A549 (cell line): Measurements from ENCODE around the gene KLHL29.
"Not testable (repeated sequence)": the region's sequence is repeated elsewhere in the genome, so short reads cannot be mapped to it uniquely, and the experiment has no call there.

Source experiments
- CHD4 ChIP-seq: fragments of 200-600 bp; sonication (generic); IDR thresholded peaks from 2 replicates; pipeline ENCODE4 v1.6.1; 2016; ENCODE audit warnings: antibody characterized with exemption, mild to moderate bottlenecking, borderline replicate concordance
- EHF ChIP-seq: fragments of 250-450 bp; sonication (Bioruptor Pico); IDR thresholded peaks from 2 replicates; pipeline ENCODE4 v1.5.0; 2020; ENCODE audit warnings: mild to moderate bottlenecking
- EP300 ChIP-seq, 2 experiments: fragments of >200 bp; sonication (Bioruptor Twin); formaldehyde crosslinking; IDR thresholded peaks; 2 replicates in 1 of 2; 3 replicates in 1 of 2; pipeline ENCODE4 v1.6.1; 2016 to 2017
- GATA3 ChIP-seq: IDR thresholded peaks from 2 replicates; pipeline ENCODE4 v1.6.1; 2012; ENCODE audit warnings: borderline replicate concordance
- HDAC2 ChIP-seq: fragments of 200-600 bp; sonication (generic); IDR thresholded peaks from 2 replicates; pipeline ENCODE4 v1.6.1; 2016
- MYC ChIP-seq: IDR thresholded peaks from 2 replicates; pipeline ENCODE4 v1.6.1; 2012; ENCODE audit warnings: mild to moderate bottlenecking, inconsistent platforms, low read length, improper control_type of control experiment, borderline replicate concordance
- NFE2L2 ChIP-seq: fragments of 150-350 bp; conservative IDR thresholded peaks from 2 replicates; pipeline ENCODE4 v1.6.1; 2014; ENCODE audit warnings: low read length
- PHF8 ChIP-seq: fragments of 200-600 bp; sonication (generic); IDR thresholded peaks from 2 replicates; pipeline ENCODE4 v1.6.1; 2016; ENCODE audit warnings: low read depth, mild to moderate bottlenecking, antibody characterized with exemption, moderate library complexity, borderline replicate concordance
- POLR2A ChIP-seq: IDR thresholded peaks from 2 replicates; pipeline ENCODE4 v1.6.1; 2012; ENCODE audit warnings: mild to moderate bottlenecking, low read length
- RAD21 ChIP-seq, 2 experiments: fragments of >200 bp in 1 of 2; sonication (Bioruptor Twin) in 1 of 2; formaldehyde crosslinking in 1 of 2; IDR thresholded peaks in 1 of 2; conservative IDR thresholded peaks in 1 of 2; 2 replicates in 1 of 2; 3 replicates in 1 of 2; pipeline ENCODE4 v1.6.1; 2012 to 2018; ENCODE audit warnings: inconsistent platforms in 1 of 2
- RCOR1 ChIP-seq: fragments of 150-350 bp; IDR thresholded peaks from 2 replicates; pipeline ENCODE4 v1.6.1; 2014; ENCODE audit warnings: antibody characterized with exemption, low read length, low read depth
- ZNF302 ChIP-seq: fragments of 250-450 bp; sonication (Bioruptor Pico); IDR thresholded peaks from 2 replicates; pipeline ENCODE4 v1.9.0; 2021; ENCODE audit warnings: inconsistent platforms, mild to moderate bottlenecking, moderate library complexity
- TF ChIP-seq, protein P1 (sequence below): fragments of >200 bp; sonication (Bioruptor Twin); formaldehyde crosslinking; IDR thresholded peaks from 3 replicates; pipeline ENCODE4 v1.5.1; 2016

DNA sequence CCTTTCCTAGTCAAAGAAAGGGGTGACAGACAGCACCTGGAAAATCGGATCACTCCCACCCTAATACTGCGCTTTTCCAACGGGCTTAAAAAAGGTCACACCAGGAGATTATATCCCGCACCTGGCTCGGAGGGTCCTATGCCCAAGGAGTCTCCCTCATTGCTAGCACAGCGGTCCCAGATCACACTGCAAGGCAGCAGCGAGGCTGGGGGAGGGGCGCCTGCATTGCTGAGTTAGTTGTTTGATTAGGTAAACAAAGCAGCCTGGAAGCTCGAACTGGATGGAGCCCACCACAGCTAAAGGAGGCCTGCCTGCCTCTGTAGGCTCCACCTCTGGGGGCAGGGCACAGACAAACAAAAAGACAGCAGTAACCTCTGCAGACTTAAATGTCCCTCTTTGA is 351.8 kb downstream of the KLHL29 start:
- TF ChIP-seq MYC; NFE2L2; POLR2A; GATA3; PHF8; HDAC2; RCOR1; EP300 (IDR thresholded peaks at IDR 0.05); EHF; ZNF302; CHD4; RAD21 (conservative IDR thresholded peaks at IDR 0.05 in 1 of 2, IDR thresholded peaks at IDR 0.05 in 1 of 2): not testable (repeated sequence)
- TF ChIP-seq, protein P1, sequence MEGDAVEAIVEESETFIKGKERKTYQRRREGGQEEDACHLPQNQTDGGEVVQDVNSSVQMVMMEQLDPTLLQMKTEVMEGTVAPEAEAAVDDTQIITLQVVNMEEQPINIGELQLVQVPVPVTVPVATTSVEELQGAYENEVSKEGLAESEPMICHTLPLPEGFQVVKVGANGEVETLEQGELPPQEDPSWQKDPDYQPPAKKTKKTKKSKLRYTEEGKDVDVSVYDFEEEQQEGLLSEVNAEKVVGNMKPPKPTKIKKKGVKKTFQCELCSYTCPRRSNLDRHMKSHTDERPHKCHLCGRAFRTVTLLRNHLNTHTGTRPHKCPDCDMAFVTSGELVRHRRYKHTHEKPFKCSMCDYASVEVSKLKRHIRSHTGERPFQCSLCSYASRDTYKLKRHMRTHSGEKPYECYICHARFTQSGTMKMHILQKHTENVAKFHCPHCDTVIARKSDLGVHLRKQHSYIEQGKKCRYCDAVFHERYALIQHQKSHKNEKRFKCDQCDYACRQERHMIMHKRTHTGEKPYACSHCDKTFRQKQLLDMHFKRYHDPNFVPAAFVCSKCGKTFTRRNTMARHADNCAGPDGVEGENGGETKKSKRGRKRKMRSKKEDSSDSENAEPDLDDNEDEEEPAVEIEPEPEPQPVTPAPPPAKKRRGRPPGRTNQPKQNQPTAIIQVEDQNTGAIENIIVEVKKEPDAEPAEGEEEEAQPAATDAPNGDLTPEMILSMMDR, result not testable (repeated sequence)
